ENCODE data around the gene DUSP6.

GRCh38 chr12:89350630-89351488 is 1.4 kb downstream of the DUSP6 start:
- TF ChIP-seq CTCF (IDR thresholded peaks at IDR 0.05; ENCODE audit: low read length): no peak
- TF ChIP-seq EZH2 (optimal IDR thresholded peaks at IDR 0.05; ENCODE audit: low read depth, low read length): no peak
